HG03060 (cell line): ENCODE data around the gene IRS1.
A peak's percentile ranks its signal among the peaks of the same experiment; 100 is the strongest.

ENCODE experiments used
- ATAC-seq: cut with Tn5 transposase; IDR thresholded peaks from one replicate; pipeline ENCODE4 v1.9.1; 2021; ENCODE audit warnings: low read depth, moderate number of reproducible peaks; ENCODE audit not compliant: unreplicated experiment

The IRS1 gene

GRCh38 chr2:226829721-226830631, 30.4 kb upstream of the IRS1 start:
- ATAC-seq: no peak

- no peak for ATAC-seq
Observed at GRCh38 chr2:226828191-226828590, 28.6 kb upstream of the IRS1 start.

- no peak for ATAC-seq
Observed at GRCh38 chr2:226825056-226825455, 25.4 kb upstream of the IRS1 start.

- no peak for ATAC-seq
Observed at GRCh38 chr2:226818930-226819329, 19.3 kb upstream of the IRS1 start.

GRCh38 chr2:226813148-226813701, 13.6 kb upstream of the IRS1 start:
- ATAC-seq: no peak

- ATAC-seq: no peak
Observed at GRCh38 chr2:226803410-226803809, 3.8 kb upstream of the IRS1 start.

GRCh38 chr2:226802573-226802972, 3.0 kb upstream of the IRS1 start:
- ATAC-seq: no peak

- ATAC-seq: peak; percentile 80
Observed at GRCh38 chr2:226800941-226801784, 1.5 kb upstream of the IRS1 start.

GRCh38 chr2:226799976-226800940, 638 bp upstream of the IRS1 start:
- no peak for ATAC-seq

GRCh38 chr2:226798422-226799210, 1.0 kb downstream of the IRS1 start:
- no peak for ATAC-seq

- no peak for ATAC-seq
Observed at GRCh38 chr2:226797989-226798421, 1.6 kb downstream of the IRS1 start.

GRCh38 chr2:226797289-226797988, 2.2 kb downstream of the IRS1 start:
- no peak for ATAC-seq

GRCh38 chr2:226796840-226797288, 2.8 kb downstream of the IRS1 start:
- no peak for ATAC-seq

GRCh38 chr2:226796012-226796839, 3.4 kb downstream of the IRS1 start:
- ATAC-seq: no peak

GRCh38 chr2:226795281-226796011, 4.2 kb downstream of the IRS1 start:
- no peak for ATAC-seq

- no peak for ATAC-seq
Observed at GRCh38 chr2:226794751-226795171, 4.9 kb downstream of the IRS1 start.

GRCh38 chr2:226794196-226794661, 5.4 kb downstream of the IRS1 start:
- ATAC-seq: no peak
